NT2/D1 (cell line): ENCODE results near the gene DNAJC1.
"Not testable (repeated sequence)": the region's sequence is repeated elsewhere in the genome, so short reads cannot be mapped to it uniquely, and the experiment has no call there.

Experiments
- DNase-seq: peaks from one replicate; pipeline ENCODE4 v3.0.0-alpha.2; 2011; ENCODE audit warnings: low read depth, low spot score
- H3K27me3 ChIP-seq: 2 replicates; pipeline ENCODE4 v1.6.0; 2011; ENCODE audit warnings: mild to moderate bottlenecking; ENCODE audit not compliant: insufficient read length, insufficient read depth
- H3K36me3 ChIP-seq: 2 replicates; pipeline ENCODE4 v1.6.1; 2011; ENCODE audit warnings: mild to moderate bottlenecking, low read length, mixed read lengths; ENCODE audit not compliant: insufficient read depth, insufficient read length
- H3K4me1 ChIP-seq: 2 replicates; pipeline ENCODE4 v1.5.1; 2011; ENCODE audit not compliant: insufficient read depth, insufficient read length
- H3K4me3 ChIP-seq: 2 replicates; pipeline ENCODE4 v1.5.1; 2011; ENCODE audit warnings: low read depth; ENCODE audit not compliant: insufficient read length
- H3K9ac ChIP-seq: 2 replicates; pipeline ENCODE4 v1.6.0; 2011; ENCODE audit warnings: low read depth; ENCODE audit not compliant: insufficient read length
- H3K9me3 ChIP-seq: 2 replicates; pipeline ENCODE4 v1.5.1; 2011; ENCODE audit warnings: mild to moderate bottlenecking, low read length; ENCODE audit not compliant: insufficient read depth
- SUZ12 ChIP-seq: IDR thresholded peaks from 2 replicates; pipeline ENCODE4 v1.6.1; 2011; ENCODE audit not compliant: insufficient read length, insufficient read depth; ENCODE audit errors: extremely low read depth
- YY1 ChIP-seq: IDR thresholded peaks from 2 replicates; pipeline ENCODE4 v1.6.1; 2011; ENCODE audit not compliant: insufficient read length, insufficient read depth
- ZNF274 ChIP-seq: IDR thresholded peaks from 2 replicates; pipeline ENCODE4 v1.6.1; 2011; ENCODE audit warnings: mild to moderate bottlenecking, low read depth, low read length

Gene DNAJC1, protein sequence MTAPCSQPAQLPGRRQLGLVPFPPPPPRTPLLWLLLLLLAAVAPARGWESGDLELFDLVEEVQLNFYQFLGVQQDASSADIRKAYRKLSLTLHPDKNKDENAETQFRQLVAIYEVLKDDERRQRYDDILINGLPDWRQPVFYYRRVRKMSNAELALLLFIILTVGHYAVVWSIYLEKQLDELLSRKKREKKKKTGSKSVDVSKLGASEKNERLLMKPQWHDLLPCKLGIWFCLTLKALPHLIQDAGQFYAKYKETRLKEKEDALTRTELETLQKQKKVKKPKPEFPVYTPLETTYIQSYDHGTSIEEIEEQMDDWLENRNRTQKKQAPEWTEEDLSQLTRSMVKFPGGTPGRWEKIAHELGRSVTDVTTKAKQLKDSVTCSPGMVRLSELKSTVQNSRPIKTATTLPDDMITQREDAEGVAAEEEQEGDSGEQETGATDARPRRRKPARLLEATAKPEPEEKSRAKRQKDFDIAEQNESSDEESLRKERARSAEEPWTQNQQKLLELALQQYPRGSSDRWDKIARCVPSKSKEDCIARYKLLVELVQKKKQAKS

DNA sequence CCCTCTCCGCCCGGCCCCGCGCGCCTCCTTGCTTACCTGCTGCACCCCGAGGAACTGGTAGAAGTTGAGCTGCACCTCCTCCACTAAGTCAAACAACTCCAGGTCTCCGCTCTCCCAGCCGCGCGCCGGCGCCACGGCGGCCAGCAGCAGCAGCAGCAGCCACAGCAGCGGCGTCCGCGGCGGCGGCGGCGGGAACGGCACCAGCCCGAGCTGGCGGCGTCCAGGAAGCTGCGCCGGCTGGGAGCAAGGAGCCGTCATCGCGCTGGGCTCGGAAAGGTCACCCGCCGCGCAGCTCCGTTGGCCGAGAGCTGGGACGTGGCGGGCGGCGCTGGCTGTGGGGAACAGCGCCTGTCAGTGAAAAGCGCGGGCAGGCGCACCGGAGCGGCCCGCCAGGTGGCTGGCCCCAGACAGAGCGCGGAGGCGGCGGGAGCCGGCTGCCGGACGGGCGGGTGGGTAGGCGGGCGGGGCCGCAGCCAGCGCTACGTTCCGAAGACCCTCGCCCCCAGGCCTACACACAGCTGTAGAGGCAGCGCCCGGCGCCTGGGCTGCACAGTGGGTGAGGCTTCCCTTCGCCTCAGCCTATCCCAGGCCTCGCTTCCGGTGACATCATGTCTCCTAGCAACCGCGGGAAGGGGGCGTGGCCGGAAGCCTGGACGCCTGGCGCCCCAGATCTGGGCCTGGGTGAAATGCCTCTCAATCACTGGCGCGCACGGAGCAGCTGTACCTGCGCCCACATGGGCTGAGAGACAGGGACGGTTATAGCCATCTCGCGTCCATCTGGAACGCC, at the start of gene DNAJC1:
Gene DNAJC1 (minus strand): TSS at position 554 of the 787 bp plus-strand sequence. CDS start 296 bp downstream, at position 258.
- no peaks in the 10 kb centered on the region for H3K27me3 ChIP-seq
- H3K9me3 ChIP-seq: no peaks in the 10 kb centered on the region
- TF ChIP-seq YY1 (no peak), SUZ12 (no peak), ZNF274 (no peak)
- peak; percentile 87 for DNase-seq
- H3K4me3 ChIP-seq: peak within 1 kb of the TSS; percentile 76
- H3K36me3 ChIP-seq: no peaks in the 10 kb centered on the region
- no peaks in the 10 kb centered on the region for H3K4me1 ChIP-seq
- H3K9ac ChIP-seq: peak within 1 kb of the TSS; percentile 82

DNA sequence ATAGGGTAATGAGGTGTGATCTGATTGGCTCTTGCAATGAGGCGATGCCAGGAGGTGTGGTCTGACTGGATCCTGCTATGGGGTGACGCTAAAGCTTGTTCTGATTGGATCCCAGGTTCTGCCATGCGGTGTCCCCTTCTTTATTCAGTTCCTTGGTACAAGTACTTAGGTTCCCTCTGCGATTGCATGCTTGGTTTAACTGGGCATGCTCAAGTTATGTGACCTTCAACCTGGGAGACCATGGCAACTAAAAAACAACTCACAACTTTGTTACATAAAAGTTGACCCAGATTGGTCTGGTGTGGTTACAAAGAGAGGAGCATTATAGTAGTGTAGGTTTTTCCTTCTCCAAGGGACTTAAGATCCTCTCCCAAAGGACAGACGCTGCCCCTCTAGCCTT, 49.5 kb upstream of the DNAJC1 start:
- peaks cover 29% of the 10 kb centered on the region for H3K9me3 ChIP-seq
- H3K4me3 ChIP-seq: no peak overlapping the region
- no peaks in the 10 kb centered on the region for H3K4me1 ChIP-seq
- H3K9ac ChIP-seq: no peak overlapping the region
- no peak for DNase-seq
- no peak for TF ChIP-seq YY1
- TF ChIP-seq SUZ12: no peak
- TF ChIP-seq ZNF274: no peak
- H3K27me3 ChIP-seq: no peaks in the 10 kb centered on the region
- H3K36me3 ChIP-seq: no peaks in the 10 kb centered on the region

DNA sequence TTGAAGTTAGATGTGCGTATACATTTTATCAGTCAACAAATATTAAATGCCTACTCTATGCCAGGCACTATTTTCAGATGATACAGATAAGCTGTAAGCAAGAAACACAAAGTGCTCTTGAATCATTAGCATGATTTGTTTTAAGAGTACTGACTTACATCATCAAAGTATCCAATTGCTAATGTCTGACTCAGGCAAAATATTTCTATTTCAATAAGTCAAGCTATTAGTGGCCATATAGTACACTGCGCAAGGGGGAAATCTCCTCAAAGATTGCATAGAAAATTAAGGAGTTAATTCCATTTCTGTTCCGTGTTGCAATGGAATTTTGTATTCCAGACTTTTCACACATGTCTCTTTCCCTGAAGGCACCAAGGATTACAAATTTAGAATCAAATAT, 46.1 kb upstream of the DNAJC1 start:
- no peak overlapping the region for H3K9ac ChIP-seq
- TF ChIP-seq SUZ12: no peak
- no peak for TF ChIP-seq ZNF274
- no peak for TF ChIP-seq YY1
- no peak overlapping the region for H3K4me3 ChIP-seq
- DNase-seq: no peak
- H3K9me3 ChIP-seq: peaks cover 17% of the 10 kb centered on the region
- H3K27me3 ChIP-seq: no peaks in the 10 kb centered on the region
- no peaks in the 10 kb centered on the region for H3K36me3 ChIP-seq
- H3K4me1 ChIP-seq: no peaks in the 10 kb centered on the region

DNA sequence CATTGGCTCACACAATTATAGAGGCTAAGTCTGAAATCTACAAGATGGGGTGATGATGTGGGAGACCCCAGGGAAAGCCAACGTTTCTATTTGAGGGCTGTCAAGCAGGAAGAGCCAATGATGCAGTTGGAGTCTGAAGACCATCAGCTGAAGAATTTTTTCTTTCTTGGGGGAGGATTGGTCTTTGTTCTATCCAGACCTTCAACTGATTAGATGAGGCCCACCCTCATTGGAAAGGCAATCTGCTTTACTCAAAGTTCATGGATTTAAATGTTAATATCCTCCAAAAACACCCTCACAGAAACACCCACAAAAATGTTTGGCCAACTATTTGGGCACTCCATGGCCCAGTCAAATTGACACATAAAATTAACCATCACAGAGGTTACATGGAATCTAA, 44.3 kb upstream of the DNAJC1 start:
- Histone ChIP-seq H3K9ac (no peak overlapping the region), H3K4me3 (no peak overlapping the region), H3K36me3 (no peaks in the 10 kb centered on the region), H3K4me1 (no peaks in the 10 kb centered on the region), H3K9me3 (peaks cover 10% of the 10 kb centered on the region), H3K27me3 (no peaks in the 10 kb centered on the region)
- DNase-seq: no peak
- TF ChIP-seq SUZ12 (no peak), ZNF274 (no peak)

DNA sequence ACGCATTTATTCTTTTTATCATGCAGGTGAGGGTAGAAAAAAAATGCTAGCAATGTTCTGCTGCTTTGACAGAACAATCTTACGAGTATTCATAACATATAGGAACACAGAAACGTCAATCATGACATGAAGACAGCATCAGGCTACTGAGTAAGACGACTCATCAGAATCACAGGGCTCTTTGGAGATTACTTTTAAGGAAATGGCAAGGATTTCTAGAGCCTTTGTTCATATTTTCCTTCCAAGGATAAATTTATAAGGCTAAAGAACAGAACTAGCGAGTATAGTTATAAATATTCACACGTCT, 39.8 kb upstream of the DNAJC1 start:
- Histone ChIP-seq H3K9me3 (no peaks in the 10 kb centered on the region), H3K9ac (no peak overlapping the region), H3K4me3 (no peak overlapping the region)

DNA sequence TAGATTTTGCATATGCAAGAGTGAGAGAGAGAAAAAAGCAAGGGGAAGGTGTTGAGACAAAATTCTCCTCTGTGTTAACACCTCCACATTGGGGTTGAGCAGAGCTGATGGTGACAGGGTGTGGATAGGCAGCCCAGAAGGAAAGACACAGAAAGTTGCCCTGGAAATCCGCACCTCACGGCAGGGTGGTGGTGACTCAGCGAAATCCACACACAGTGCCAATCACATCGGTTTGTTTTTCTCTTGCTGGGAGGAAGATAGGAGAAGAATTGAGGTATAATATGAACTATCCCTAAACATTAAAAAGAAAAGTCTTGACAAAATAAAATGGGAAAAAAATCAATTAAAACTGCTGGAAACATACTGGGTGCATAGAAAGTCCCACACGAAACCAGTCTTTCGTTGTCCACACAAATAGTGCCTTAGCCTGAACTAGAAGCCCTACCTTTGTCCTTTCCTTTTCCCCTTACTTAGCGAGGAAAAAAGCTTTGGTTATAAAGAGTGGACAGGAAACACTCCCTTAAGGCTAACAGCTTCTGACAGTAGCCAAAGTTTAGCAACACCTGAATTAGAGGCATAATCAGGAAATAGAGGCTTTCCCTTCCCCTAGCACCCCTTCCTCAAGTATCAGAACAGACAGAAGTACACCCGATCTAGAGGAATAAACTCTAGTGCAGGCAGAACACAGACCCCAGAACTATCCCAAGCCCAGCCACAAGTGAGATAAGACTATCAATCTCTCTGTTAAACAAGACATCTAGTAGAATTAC, 39.2 kb upstream of the DNAJC1 start:
- H3K4me3 ChIP-seq: no peak overlapping the region
- H3K36me3 ChIP-seq: no peaks in the 10 kb centered on the region
- H3K9ac ChIP-seq: no peak overlapping the region
- TF ChIP-seq ZNF274 (no peak), YY1 (no peak), SUZ12 (no peak)
- H3K27me3 ChIP-seq: no peaks in the 10 kb centered on the region
- DNase-seq: no peak
- H3K4me1 ChIP-seq: no peaks in the 10 kb centered on the region
- no peaks in the 10 kb centered on the region for H3K9me3 ChIP-seq

More for the DNA sequence above, 39.8 kb upstream of the DNAJC1 start:
- Histone ChIP-seq H3K36me3 (no peaks in the 10 kb centered on the region), H3K27me3 (no peaks in the 10 kb centered on the region), H3K4me1 (no peaks in the 10 kb centered on the region)
- no peak for TF ChIP-seq ZNF274
- no peak for TF ChIP-seq YY1
- no peak for TF ChIP-seq SUZ12
- DNase-seq: no peak

DNA sequence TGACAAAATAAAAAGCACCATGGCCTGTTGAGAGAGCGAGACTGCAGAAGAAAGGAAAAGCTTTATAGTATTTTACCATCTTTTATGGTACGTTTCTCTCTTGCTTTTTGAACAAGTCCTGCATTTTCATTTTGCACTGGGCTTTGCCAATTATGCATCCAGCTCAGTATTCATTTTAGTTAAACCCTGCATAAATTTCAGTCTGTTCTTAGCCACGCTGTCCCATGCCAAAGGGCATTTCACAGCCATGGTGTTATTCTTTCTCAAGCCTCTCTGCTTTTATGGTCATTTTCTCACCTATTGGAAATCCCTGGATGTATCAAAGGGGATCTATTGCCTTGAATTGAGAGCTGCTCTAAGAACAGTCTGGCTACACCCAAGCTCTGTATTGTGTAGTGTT, 30.8 kb upstream of the DNAJC1 start:
- H3K4me3 ChIP-seq: no peak overlapping the region
- TF ChIP-seq YY1 (no peak), SUZ12 (no peak), ZNF274 (no peak)
- peaks cover 9% of the 10 kb centered on the region; the same call in 1 of the 2 replicates for H3K9me3 ChIP-seq
- H3K4me1 ChIP-seq: no peaks in the 10 kb centered on the region
- H3K36me3 ChIP-seq: no peaks in the 10 kb centered on the region
- no peak overlapping the region for H3K9ac ChIP-seq
- no peaks in the 10 kb centered on the region for H3K27me3 ChIP-seq
- DNase-seq: no peak

DNA sequence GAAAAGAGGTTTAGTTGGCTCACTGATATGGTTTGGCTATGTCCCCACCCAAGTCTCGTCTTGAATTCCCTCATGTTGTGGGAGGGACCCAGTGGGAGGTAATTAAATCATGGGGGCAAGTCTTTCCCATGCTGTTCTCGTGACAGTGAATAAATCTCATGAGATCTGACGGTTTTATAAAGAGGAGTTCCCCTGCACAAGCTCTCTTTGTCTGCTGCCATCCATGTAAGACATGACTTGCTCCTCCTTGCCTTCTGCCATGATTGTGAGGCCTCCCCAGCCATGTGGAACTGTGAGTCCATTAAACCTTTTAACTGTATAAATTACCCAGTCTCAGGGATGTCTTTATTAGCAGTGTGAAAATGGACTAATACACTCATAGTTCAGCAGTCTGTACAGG, 28.7 kb upstream of the DNAJC1 start:
- H3K27me3 ChIP-seq, H3K4me3 ChIP-seq, H3K36me3 ChIP-seq: not testable (repeated sequence)

More for the DNA sequence above, 28.7 kb upstream of the DNAJC1 start:
- not testable (repeated sequence) for DNase-seq, H3K9ac ChIP-seq, H3K4me1 ChIP-seq, H3K9me3 ChIP-seq
